OCI-LY1 (cell line): ENCODE results near the gene NECAP2.

Experiments used
- H2AFZ ChIP-seq: fragments of 200-600 bp; sonication (generic), shearing (Covaris generic); 2 replicates; pipeline ENCODE4 v1.6.0; 2014; ENCODE audit warnings: antibody characterized with exemption, mild to moderate bottlenecking, low read length
- H3F3A ChIP-seq: fragments of 200-600 bp; sonication (generic), shearing (Covaris generic); 2 replicates; pipeline ENCODE4 v1.6.0; 2014; ENCODE audit warnings: mild to moderate bottlenecking, antibody characterized with exemption, low read length, moderate library complexity; ENCODE audit not compliant: insufficient read depth
- H3K27ac ChIP-seq: fragments of 200-600 bp; sonication (generic); 2 replicates; pipeline ENCODE4 v1.5.1; 2014; ENCODE audit warnings: low read length, mixed run types, mild to moderate bottlenecking, low read depth; ENCODE audit not compliant: poor library complexity, severe bottlenecking
- H3K27me3 ChIP-seq: fragments of 200-600 bp; sonication (generic); 2 replicates; pipeline ENCODE4 v1.6.0; 2014; ENCODE audit warnings: antibody characterized with exemption, mild to moderate bottlenecking, low read length, moderate library complexity; ENCODE audit not compliant: insufficient read depth
- H3K36me3 ChIP-seq: fragments of 200-600 bp; sonication (generic); 2 replicates; pipeline ENCODE4 v1.6.1; 2014; ENCODE audit warnings: mild to moderate bottlenecking, antibody characterized with exemption, low read length, moderate library complexity, mixed read lengths; ENCODE audit not compliant: insufficient read depth
- H3K4me1 ChIP-seq: fragments of 200-600 bp; sonication (generic); 2 replicates; pipeline ENCODE4 v1.5.1; 2014; ENCODE audit warnings: mild to moderate bottlenecking, low read length, moderate library complexity; ENCODE audit not compliant: insufficient read depth, severe bottlenecking
- H3K4me2 ChIP-seq: fragments of 200-600 bp; sonication (generic), shearing (Covaris generic); 2 replicates; pipeline ENCODE4 v1.6.1; 2014; ENCODE audit warnings: low read length
- H3K4me3 ChIP-seq: fragments of 200-600 bp; sonication (generic); 2 replicates; pipeline ENCODE4 v1.5.1; 2014; ENCODE audit warnings: low read length, low read depth, mild to moderate bottlenecking, mixed read lengths; ENCODE audit not compliant: poor library complexity, severe bottlenecking
- H3K79me2 ChIP-seq: fragments of 200-600 bp; shearing (Covaris generic); 2 replicates; pipeline ENCODE4 v1.6.1; 2016; ENCODE audit warnings: mixed run types, low read length, mixed read lengths; ENCODE audit not compliant: insufficient read depth
- H3K9ac ChIP-seq: fragments of 200-600 bp; sonication (generic), shearing (Covaris generic); 2 replicates; pipeline ENCODE4 v1.6.1; 2014; ENCODE audit warnings: mild to moderate bottlenecking, low read length, mixed read lengths
- H3K9me2 ChIP-seq: fragments of 200-600 bp; sonication (generic), shearing (Covaris generic); 2 replicates; pipeline ENCODE4 v1.6.1; 2014; ENCODE audit warnings: low read depth, mild to moderate bottlenecking, low read length, mixed read lengths
- H3K9me3 ChIP-seq: fragments of 200-600 bp; shearing (Covaris generic); 2 replicates; pipeline ENCODE4 v1.6.1; 2014; ENCODE audit warnings: low read length, mixed read lengths
- H4K20me1 ChIP-seq: fragments of 200-600 bp; sonication (generic), shearing (Covaris generic); 2 replicates; pipeline ENCODE4 v1.6.0; 2016; ENCODE audit warnings: mild to moderate bottlenecking, low read length; ENCODE audit not compliant: insufficient read depth
- CTCF ChIP-seq: fragments of 200-600 bp; sonication (generic), shearing (Covaris generic); IDR thresholded peaks from 2 replicates; pipeline ENCODE4 v1.5.1; 2017; ENCODE audit warnings: mild to moderate bottlenecking, antibody characterized with exemption, low read length, moderate library complexity, mixed read lengths
- EZH2 ChIP-seq: fragments of 200-600 bp; sonication (generic), shearing (Covaris generic); IDR thresholded peaks from 2 replicates; pipeline ENCODE4 v1.8.0; 2017; ENCODE audit warnings: borderline replicate concordance, mixed run types, mild to moderate bottlenecking, antibody characterized with exemption, low read length, moderate library complexity, mixed read lengths

NECAP2 gene

GRCh38 chr1:16425125-16426025 is 15.1 kb upstream of the NECAP2 start:
- TF ChIP-seq EZH2 (no peak), CTCF (no peak)
- Histone ChIP-seq H3K27ac (no peak overlapping the region), H3K9me2 (no peaks in the 10 kb centered on the region), H4K20me1 (no peaks in the 10 kb centered on the region), H3K36me3 (no peaks in the 10 kb centered on the region), H3K4me1 (no peaks in the 10 kb centered on the region), H3K9ac (no peak overlapping the region), H3K4me2 (no peak overlapping the region), H3K4me3 (no peak overlapping the region), H2AFZ (no peak overlapping the region), H3K79me2 (no peaks in the 10 kb centered on the region), H3F3A (no peaks in the 10 kb centered on the region), H3K27me3 (no peaks in the 10 kb centered on the region), H3K9me3 (no peaks in the 10 kb centered on the region)

- Histone ChIP-seq H3K36me3 (no peaks in the 10 kb centered on the region), H3K4me2 (no peak overlapping the region), H3K27me3 (no peaks in the 10 kb centered on the region), H3K27ac (no peak overlapping the region), H4K20me1 (no peaks in the 10 kb centered on the region), H3K9me2 (no peaks in the 10 kb centered on the region), H3K4me1 (peaks cover 9% of the 10 kb centered on the region), H3K4me3 (no peak overlapping the region), H3K79me2 (no peaks in the 10 kb centered on the region), H3F3A (no peaks in the 10 kb centered on the region), H3K9me3 (no peaks in the 10 kb centered on the region), H3K9ac (no peak overlapping the region), H2AFZ (no peak overlapping the region)
- no peak for TF ChIP-seq EZH2
- no peak for TF ChIP-seq CTCF
Measured at GRCh38 chr1:16430606-16431005, 9.9 kb upstream of the NECAP2 start.

GRCh38 chr1:16433030-16433429 is 7.5 kb upstream of the NECAP2 start:
- no peaks in the 10 kb centered on the region for H3K27me3 ChIP-seq
- no peaks in the 10 kb centered on the region for H3F3A ChIP-seq
- no peaks in the 10 kb centered on the region for H4K20me1 ChIP-seq
- H3K4me1 ChIP-seq: peaks cover 9% of the 10 kb centered on the region
- H3K9me3 ChIP-seq: no peaks in the 10 kb centered on the region
- H3K4me3 ChIP-seq: no peak overlapping the region
- no peak overlapping the region for H2AFZ ChIP-seq
- H3K79me2 ChIP-seq: no peaks in the 10 kb centered on the region
- H3K9ac ChIP-seq: no peak overlapping the region; the same call in 1 of the 2 replicates
- no peak overlapping the region for H3K27ac ChIP-seq
- TF ChIP-seq CTCF: no peak
- TF ChIP-seq EZH2: no peak
- no peaks in the 10 kb centered on the region for H3K36me3 ChIP-seq
- H3K9me2 ChIP-seq: no peaks in the 10 kb centered on the region
- H3K4me2 ChIP-seq: peak overlapping the region; percentile 8; the same call in 1 of the 2 replicates
